ENCODE data around the gene CHST12. TPM values are rescaled to one million over a fixed set of nuclear protein-coding genes. Genes with fewer than 3 reads are reported as not detected.

Gene CHST12
- polyA plus RNA-seq, 1 donor from 2014 or later, result 6.4 TPM

- H3K79me2 ChIP-seq (replicated peaks; ENCODE audit: insufficient read depth, low read length), result no peaks in the 10 kb centered on the region
- no peak overlapping the region for H3K4me3 ChIP-seq (ENCODE audit: low read length)
- H3K27ac ChIP-seq (ENCODE audit: low read length), result no peak overlapping the region
Measured at GRCh38 chr7:2459674-2460073, 56.3 kb downstream of the CHST12 start.

DNA sequence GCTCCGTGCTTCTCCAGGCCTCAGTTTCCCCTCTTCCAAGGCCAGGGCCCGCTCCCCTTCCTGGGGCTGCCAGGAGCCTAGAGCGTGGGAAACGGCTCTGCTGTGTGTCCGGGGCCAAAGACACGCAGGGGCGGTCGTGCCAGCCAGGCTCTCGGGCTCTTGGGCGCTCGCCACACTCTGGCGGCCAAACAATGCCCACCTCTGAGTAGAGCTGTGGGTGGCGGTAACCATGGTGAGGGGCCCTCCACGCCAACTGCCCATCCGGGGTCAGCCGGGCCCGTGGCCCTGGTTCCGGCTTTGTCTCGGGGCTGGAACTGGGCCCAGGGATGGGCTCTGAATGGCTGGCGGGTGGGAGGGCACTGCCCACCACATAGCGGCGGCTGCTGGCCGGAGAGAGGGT lies 56.8 kb downstream of the CHST12 start:
- no peak overlapping the region for H3K9ac ChIP-seq (ENCODE audit: low read length)
- H3K79me2 ChIP-seq (replicated peaks; ENCODE audit: insufficient read depth, low read length), result no peaks in the 10 kb centered on the region
- no peak overlapping the region for H2AFZ ChIP-seq (ENCODE audit: low read depth, low read length)
- no peaks in the 10 kb centered on the region for H4K20me1 ChIP-seq (ENCODE audit: insufficient read depth)
- no peaks in the 10 kb centered on the region for H3K27me3 ChIP-seq (ENCODE audit: insufficient read depth, low read depth, low read length)
- no peak overlapping the region for H3K4me3 ChIP-seq (ENCODE audit: low read length)
- no peak overlapping the region for H3K4me2 ChIP-seq (ENCODE audit: low read length)
- no peak overlapping the region for H3K27ac ChIP-seq (ENCODE audit: low read length)
- TF ChIP-seq RAD21 (conservative IDR thresholded peaks at IDR 0.05) (no peak), MXI1 (conservative IDR thresholded peaks at IDR 0.05; ENCODE audit: poor library complexity, severe bottlenecking) (no peak), EZH2 (IDR thresholded peaks at IDR 0.05; ENCODE audit: borderline replicate concordance, insufficient read depth, low read length, poor library complexity, severe bottlenecking) (no peak), TAF1 (IDR thresholded peaks at IDR 0.05; ENCODE audit: low read depth) (no peak), EP300 (conservative IDR thresholded peaks at IDR 0.05; ENCODE audit: poor library complexity, severe bottlenecking) (no peak), POLR2AphosphoS5 (IDR thresholded peaks at IDR 0.05) (no peak), SMC3 (conservative IDR thresholded peaks at IDR 0.05; ENCODE audit: poor library complexity) (no peak)
- TF ChIP-seq, protein P1, sequence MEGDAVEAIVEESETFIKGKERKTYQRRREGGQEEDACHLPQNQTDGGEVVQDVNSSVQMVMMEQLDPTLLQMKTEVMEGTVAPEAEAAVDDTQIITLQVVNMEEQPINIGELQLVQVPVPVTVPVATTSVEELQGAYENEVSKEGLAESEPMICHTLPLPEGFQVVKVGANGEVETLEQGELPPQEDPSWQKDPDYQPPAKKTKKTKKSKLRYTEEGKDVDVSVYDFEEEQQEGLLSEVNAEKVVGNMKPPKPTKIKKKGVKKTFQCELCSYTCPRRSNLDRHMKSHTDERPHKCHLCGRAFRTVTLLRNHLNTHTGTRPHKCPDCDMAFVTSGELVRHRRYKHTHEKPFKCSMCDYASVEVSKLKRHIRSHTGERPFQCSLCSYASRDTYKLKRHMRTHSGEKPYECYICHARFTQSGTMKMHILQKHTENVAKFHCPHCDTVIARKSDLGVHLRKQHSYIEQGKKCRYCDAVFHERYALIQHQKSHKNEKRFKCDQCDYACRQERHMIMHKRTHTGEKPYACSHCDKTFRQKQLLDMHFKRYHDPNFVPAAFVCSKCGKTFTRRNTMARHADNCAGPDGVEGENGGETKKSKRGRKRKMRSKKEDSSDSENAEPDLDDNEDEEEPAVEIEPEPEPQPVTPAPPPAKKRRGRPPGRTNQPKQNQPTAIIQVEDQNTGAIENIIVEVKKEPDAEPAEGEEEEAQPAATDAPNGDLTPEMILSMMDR (IDR thresholded peaks at IDR 0.05; ENCODE audit: poor library complexity, severe bottlenecking), result no peak
- H3K9me3 ChIP-seq (ENCODE audit: low read length), result no peaks in the 10 kb centered on the region
- no peaks in the 10 kb centered on the region for H3K36me3 ChIP-seq (ENCODE audit: insufficient read depth, low read length)
- H3K9me2 ChIP-seq (ENCODE audit: insufficient read depth, low read length), result no peaks in the 10 kb centered on the region
- no peaks in the 10 kb centered on the region for H3F3A ChIP-seq (ENCODE audit: insufficient read depth, low read length, poor library complexity, severe bottlenecking)

More at GRCh38 chr7:2459674-2460073, 56.3 kb downstream of the CHST12 start:
- Histone ChIP-seq H3F3A (ENCODE audit: insufficient read depth, low read length, poor library complexity, severe bottlenecking) (no peaks in the 10 kb centered on the region), H3K9me3 (ENCODE audit: low read length) (no peaks in the 10 kb centered on the region), H3K36me3 (ENCODE audit: insufficient read depth, low read length) (no peaks in the 10 kb centered on the region), H3K4me2 (ENCODE audit: low read length) (no peak overlapping the region), H3K27me3 (ENCODE audit: insufficient read depth, low read depth, low read length) (no peaks in the 10 kb centered on the region), H4K20me1 (ENCODE audit: insufficient read depth) (no peaks in the 10 kb centered on the region), H2AFZ (ENCODE audit: low read depth, low read length) (no peak overlapping the region), H3K9ac (ENCODE audit: low read length) (no peak overlapping the region), H3K9me2 (ENCODE audit: insufficient read depth, low read length) (no peaks in the 10 kb centered on the region)
- TF ChIP-seq SMC3 (conservative IDR thresholded peaks at IDR 0.05; ENCODE audit: poor library complexity), result no peak
- no peak for TF ChIP-seq REST (IDR thresholded peaks at IDR 0.05; ENCODE audit: borderline replicate concordance)
- no peak for TF ChIP-seq MXI1 (conservative IDR thresholded peaks at IDR 0.05; ENCODE audit: poor library complexity, severe bottlenecking)
- TF ChIP-seq RAD21 (conservative IDR thresholded peaks at IDR 0.05), result no peak
- no peak for TF ChIP-seq EZH2 (IDR thresholded peaks at IDR 0.05; ENCODE audit: borderline replicate concordance, insufficient read depth, low read length, poor library complexity, severe bottlenecking)
- TF ChIP-seq TAF1 (IDR thresholded peaks at IDR 0.05; ENCODE audit: low read depth), result no peak
- no peak for TF ChIP-seq EP300 (conservative IDR thresholded peaks at IDR 0.05; ENCODE audit: poor library complexity, severe bottlenecking)
- TF ChIP-seq, protein P1 (IDR thresholded peaks at IDR 0.05; ENCODE audit: poor library complexity, severe bottlenecking), result no peak
- no peak for TF ChIP-seq POLR2AphosphoS5 (IDR thresholded peaks at IDR 0.05)

Measured in neural cell (in vitro differentiated cells).